SK-N-SH (cell line): ENCODE data around the gene STRADB. TPM values are rescaled to one million over a fixed set of nuclear protein-coding genes. Genes with fewer than 3 reads are reported as not detected.

Experiments used
- CTCF ChIA-PET: fragments of 300-600, 350-600 bp; formaldehyde crosslinking; extraction: SDS; loops from one replicate; lab custom pipeline; 2021; lab: Yijun Ruan, JAX
- POLR2A ChIA-PET: fragments of 350-600 bp; sonication (Branson Sonifier 250); formaldehyde crosslinking; extraction: SDS; loops from one replicate; lab custom pipeline; 2020; ENCODE audit warnings: antibody characterized with exemption, inconsistent platforms; lab: Yijun Ruan, JAX
- DNase-seq: peaks from one replicate; pipeline ENCODE4 v3.0.0; 2012
- H2AFZ ChIP-seq: fragments of 200-600 bp; sonication (generic); 2 replicates; pipeline ENCODE4 v1.8.1; 2016; ENCODE audit warnings: antibody characterized with exemption, mild to moderate bottlenecking, low read depth
- H3F3A ChIP-seq: fragments of 200-600 bp; sonication (generic); replicated peaks from 2 replicates; pipeline ENCODE3; 2016; ENCODE audit warnings: antibody characterized with exemption, mild to moderate bottlenecking; ENCODE audit not compliant: insufficient read depth
- H3K27ac ChIP-seq, 2 experiments: fragments of 200-500 bp in 1 of 2; fragments of 200-600 bp in 1 of 2; sonication (Bioruptor generic) in 1 of 2; sonication (generic), shearing (Covaris generic) in 1 of 2; 2 replicates each; pipeline versions ENCODE4 v1.5.1 to v1.6.1; 2014 to 2016; ENCODE audit warnings: low read depth in 2 of 2, inconsistent platforms in 1 of 2, low read length in 1 of 2, mild to moderate bottlenecking in 1 of 2, mixed read lengths in 1 of 2
- H3K27me3 ChIP-seq: fragments of 200-600 bp; sonication (generic), shearing (Covaris generic); 2 replicates; pipeline ENCODE4 v1.6.1; 2016; ENCODE audit warnings: mixed run types; ENCODE audit not compliant: insufficient read depth
- H3K36me3 ChIP-seq, 2 experiments: fragments of 200-500 bp in 1 of 2; fragments of 200-600 bp in 1 of 2; sonication (Bioruptor generic) in 1 of 2; sonication (generic) in 1 of 2; replicated peaks in 1 of 2; 2 replicates each; pipeline versions ENCODE3 to v1.5.1; 2014 to 2016; ENCODE audit warnings: low read length in 1 of 2, mild to moderate bottlenecking in 1 of 2; ENCODE audit not compliant: insufficient read depth in 2 of 2, control insufficient read depth in 1 of 2
- H3K4me1 ChIP-seq, 2 experiments: fragments of 200-500 bp in 1 of 2; fragments of 200-600 bp in 1 of 2; sonication (Bioruptor generic) in 1 of 2; sonication (generic), shearing (Covaris generic) in 1 of 2; 2 replicates each; pipeline versions ENCODE4 v1.5.1 to v1.6.1; 2014 to 2016; ENCODE audit warnings: low read depth in 1 of 2, low read length in 1 of 2, mixed run types in 1 of 2; ENCODE audit not compliant: insufficient read depth in 2 of 2, control insufficient read depth in 1 of 2
- H3K4me2 ChIP-seq: fragments of 200-600 bp; sonication (generic), shearing (Covaris generic); 2 replicates; pipeline ENCODE4 v1.6.1; 2017; ENCODE audit warnings: mixed run types
- H3K4me3 ChIP-seq, 2 experiments: fragments of 200-500 bp in 1 of 2; fragments of 200-600 bp in 1 of 2; sonication (Bioruptor generic) in 1 of 2; sonication (generic), shearing (Covaris generic) in 1 of 2; 2 replicates each; pipeline versions ENCODE4 v1.5.1 to v1.8.1; 2014 to 2016; ENCODE audit warnings: low read depth in 2 of 2, inconsistent platforms in 1 of 2, low read length in 1 of 2, mild to moderate bottlenecking in 1 of 2, mixed read lengths in 1 of 2, moderate library complexity in 1 of 2
- H3K79me2 ChIP-seq: fragments of 200-600 bp; sonication (generic); 2 replicates; pipeline ENCODE4 v1.8.1; 2017; ENCODE audit warnings: mild to moderate bottlenecking; ENCODE audit not compliant: insufficient read depth
- H3K9ac ChIP-seq: fragments of 200-600 bp; sonication (generic); 2 replicates; pipeline ENCODE4 v1.6.1; 2017; ENCODE audit warnings: mixed run types
- H3K9me2 ChIP-seq: fragments of 200-600 bp; sonication (generic); 2 replicates; pipeline ENCODE4 v1.6.1; 2017; ENCODE audit warnings: mixed run types
- H3K9me3 ChIP-seq: fragments of 200-600 bp; sonication (generic); 2 replicates; pipeline ENCODE4 v1.6.1; 2017; ENCODE audit warnings: mixed run types, mild to moderate bottlenecking, moderate library complexity
- H4K20me1 ChIP-seq: fragments of 200-600 bp; sonication (generic); 2 replicates; pipeline ENCODE4 v1.6.1; 2017; ENCODE audit warnings: mild to moderate bottlenecking, mixed run types; ENCODE audit not compliant: insufficient read depth
- GABPA ChIP-seq: IDR thresholded peaks from 2 replicates; pipeline ENCODE4 v1.4.0; 2012; ENCODE audit warnings: low read depth, mild to moderate bottlenecking
- IRF3 ChIP-seq: fragments of 150-350 bp; IDR thresholded peaks from 2 replicates; pipeline ENCODE4 v1.6.1; 2016; ENCODE audit warnings: mild to moderate bottlenecking, low read depth, low read length
- MAX ChIP-seq: IDR thresholded peaks from 2 replicates; pipeline ENCODE4 v1.4.0; 2012; ENCODE audit warnings: low read depth
- PBX3 ChIP-seq: IDR thresholded peaks from 2 replicates; pipeline ENCODE4; 2012
- RFX5 ChIP-seq: IDR thresholded peaks from 2 replicates; pipeline ENCODE4 v1.6.1; 2012; ENCODE audit warnings: mild to moderate bottlenecking, improper control_type of control experiment, low read length
- SIN3A ChIP-seq: IDR thresholded peaks from 2 replicates; pipeline ENCODE4 v1.6.1; 2012; ENCODE audit warnings: low read depth, mild to moderate bottlenecking, low read length, moderate library complexity, borderline replicate concordance
- YY1 ChIP-seq: IDR thresholded peaks from 2 replicates; pipeline ENCODE4 v1.4.0; 2012; ENCODE audit warnings: low read depth, mild to moderate bottlenecking
- WGBS: methylation state at CpG from one replicate; pipeline ENCODE4 v1.1.6; 2017; ENCODE audit warnings: low lambda C conversion rate; 5-methylcytosine and 5-hydroxymethylcytosine counted together
- polyA plus RNA-seq, 3 experiments: library from polyadenylated mRNA; depleted of rRNA; stranded (reverse); fragments of >200 nt; gene quantifications; 2 replicates each; pipeline ENCODE4 v1.2.3, GENCODE V29; 2012
- TF ChIP-seq, protein P1 (sequence below): fragments of 150-350 bp; IDR thresholded peaks from 2 replicates; pipeline ENCODE4 v1.6.1; 2017; ENCODE audit warnings: antibody characterized with exemption, low read length, low read depth, borderline replicate concordance
- TF ChIP-seq, protein P2 (sequence below): fragments of 200-600 bp; sonication (generic); IDR thresholded peaks from 2 replicates; pipeline ENCODE4 v1.6.1; 2017; ENCODE audit warnings: antibody characterized with exemption, mild to moderate bottlenecking, moderate library complexity
- TF ChIP-seq, protein P3 (sequence below): IDR thresholded peaks from 2 replicates; pipeline ENCODE4 v1.4.0; 2012; ENCODE audit warnings: low read depth, borderline replicate concordance

Gene STRADB
- polyA plus RNA-seq, 1 of the 3 experiments (the other 2 are of a cell fraction) = 27.0 TPM

DNA sequence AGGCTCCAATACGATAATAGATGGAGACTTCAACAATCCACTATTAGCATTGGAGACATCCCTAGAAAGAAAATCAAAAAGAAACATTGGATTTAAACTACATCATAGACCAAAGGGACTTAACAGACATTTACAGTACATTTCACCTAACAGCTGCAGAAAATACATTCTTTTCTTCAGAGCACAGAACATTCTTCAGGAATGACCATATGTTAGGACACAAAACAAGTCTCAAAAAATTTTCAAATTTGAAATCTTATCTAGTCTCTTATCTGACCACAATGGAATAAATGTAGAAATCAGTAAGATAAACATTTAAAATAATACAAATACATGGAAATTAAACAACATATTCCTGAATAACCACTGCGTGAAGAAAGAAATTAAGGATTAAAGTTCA lies 68.7 kb downstream of the STRADB start:
- Histone ChIP-seq H3K27me3 (no peaks in the 10 kb centered on the region), H3K4me2 (no peak overlapping the region), H3K27ac (no peak overlapping the region), H3F3A (no peaks in the 10 kb centered on the region), H3K4me3 (no peak overlapping the region), H3K9me3 (0 out of 2 replicates have a peak, but pooled peaks cover 8% of the 10 kb centered on the region), H3K9ac (no peak overlapping the region), H3K4me1 (no peaks in the 10 kb centered on the region), H3K36me3 (no peaks in the 10 kb centered on the region), H4K20me1 (no peaks in the 10 kb centered on the region)
- CTCF ChIA-PET = no interaction called here
- POLR2A ChIA-PET = no interaction called here
- TF ChIP-seq PBX3 (no peak), MAX (no peak), IRF3 (no peak)
- TF ChIP-seq, all 33 proteins: peak for 0
- H3K79me2 ChIP-seq = no peaks in the 10 kb centered on the region
- H2AFZ ChIP-seq = no peak overlapping the region
- no peak for DNase-seq
- no peaks in the 10 kb centered on the region for H3K9me2 ChIP-seq
- 54% methylated on average over 2 of the region's 2 CpGs for WGBS

DNA sequence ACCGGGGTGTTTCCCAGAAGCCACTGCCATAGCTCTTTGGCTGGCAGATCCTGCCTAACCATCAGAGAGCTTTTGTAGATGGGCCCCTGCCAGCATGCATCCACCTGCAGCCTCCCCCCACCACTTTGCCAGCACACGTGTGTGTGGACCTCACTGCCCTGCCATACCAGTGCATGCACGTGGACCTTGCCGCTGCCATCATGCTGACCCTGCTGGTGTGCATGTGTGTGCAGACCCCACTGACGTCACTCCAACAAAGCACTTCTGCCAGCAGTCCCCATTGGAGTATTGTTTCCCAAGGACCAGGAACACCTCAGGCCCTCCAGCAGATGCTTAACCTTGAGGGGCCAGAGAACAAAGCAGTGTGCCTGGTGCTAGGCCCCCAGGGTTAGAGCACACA lies 71.4 kb downstream of the STRADB start:
- Histone ChIP-seq H3K4me2 (no peak overlapping the region), H3K27ac (no peak overlapping the region), H3K9ac (no peak overlapping the region), H3F3A (no peaks in the 10 kb centered on the region), H3K4me1 (no peaks in the 10 kb centered on the region), H3K9me3 (peaks cover 14% of the 10 kb centered on the region; the same call in 1 of the 2 replicates), H3K79me2 (no peaks in the 10 kb centered on the region), H3K9me2 (no peaks in the 10 kb centered on the region), H3K4me3 (no peak overlapping the region), H3K27me3 (no peaks in the 10 kb centered on the region), H3K36me3 (no peaks in the 10 kb centered on the region), H2AFZ (no peak overlapping the region), H4K20me1 (no peaks in the 10 kb centered on the region)
- no peak for DNase-seq
- 62% methylated on average over 5 of the region's 5 CpGs for WGBS
- ChIA-PET POLR2A (no interaction called here), CTCF (no interaction called here)
- TF ChIP-seq, protein P1, sequence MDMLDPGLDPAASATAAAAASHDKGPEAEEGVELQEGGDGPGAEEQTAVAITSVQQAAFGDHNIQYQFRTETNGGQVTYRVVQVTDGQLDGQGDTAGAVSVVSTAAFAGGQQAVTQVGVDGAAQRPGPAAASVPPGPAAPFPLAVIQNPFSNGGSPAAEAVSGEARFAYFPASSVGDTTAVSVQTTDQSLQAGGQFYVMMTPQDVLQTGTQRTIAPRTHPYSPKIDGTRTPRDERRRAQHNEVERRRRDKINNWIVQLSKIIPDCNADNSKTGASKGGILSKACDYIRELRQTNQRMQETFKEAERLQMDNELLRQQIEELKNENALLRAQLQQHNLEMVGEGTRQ = no peak
- TF ChIP-seq SIN3A (no peak), GABPA (no peak), YY1 (no peak), RFX5 (no peak), IRF3 (no peak)
- TF ChIP-seq, protein P2, sequence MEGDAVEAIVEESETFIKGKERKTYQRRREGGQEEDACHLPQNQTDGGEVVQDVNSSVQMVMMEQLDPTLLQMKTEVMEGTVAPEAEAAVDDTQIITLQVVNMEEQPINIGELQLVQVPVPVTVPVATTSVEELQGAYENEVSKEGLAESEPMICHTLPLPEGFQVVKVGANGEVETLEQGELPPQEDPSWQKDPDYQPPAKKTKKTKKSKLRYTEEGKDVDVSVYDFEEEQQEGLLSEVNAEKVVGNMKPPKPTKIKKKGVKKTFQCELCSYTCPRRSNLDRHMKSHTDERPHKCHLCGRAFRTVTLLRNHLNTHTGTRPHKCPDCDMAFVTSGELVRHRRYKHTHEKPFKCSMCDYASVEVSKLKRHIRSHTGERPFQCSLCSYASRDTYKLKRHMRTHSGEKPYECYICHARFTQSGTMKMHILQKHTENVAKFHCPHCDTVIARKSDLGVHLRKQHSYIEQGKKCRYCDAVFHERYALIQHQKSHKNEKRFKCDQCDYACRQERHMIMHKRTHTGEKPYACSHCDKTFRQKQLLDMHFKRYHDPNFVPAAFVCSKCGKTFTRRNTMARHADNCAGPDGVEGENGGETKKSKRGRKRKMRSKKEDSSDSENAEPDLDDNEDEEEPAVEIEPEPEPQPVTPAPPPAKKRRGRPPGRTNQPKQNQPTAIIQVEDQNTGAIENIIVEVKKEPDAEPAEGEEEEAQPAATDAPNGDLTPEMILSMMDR = no peak
- TF ChIP-seq, protein P3, sequence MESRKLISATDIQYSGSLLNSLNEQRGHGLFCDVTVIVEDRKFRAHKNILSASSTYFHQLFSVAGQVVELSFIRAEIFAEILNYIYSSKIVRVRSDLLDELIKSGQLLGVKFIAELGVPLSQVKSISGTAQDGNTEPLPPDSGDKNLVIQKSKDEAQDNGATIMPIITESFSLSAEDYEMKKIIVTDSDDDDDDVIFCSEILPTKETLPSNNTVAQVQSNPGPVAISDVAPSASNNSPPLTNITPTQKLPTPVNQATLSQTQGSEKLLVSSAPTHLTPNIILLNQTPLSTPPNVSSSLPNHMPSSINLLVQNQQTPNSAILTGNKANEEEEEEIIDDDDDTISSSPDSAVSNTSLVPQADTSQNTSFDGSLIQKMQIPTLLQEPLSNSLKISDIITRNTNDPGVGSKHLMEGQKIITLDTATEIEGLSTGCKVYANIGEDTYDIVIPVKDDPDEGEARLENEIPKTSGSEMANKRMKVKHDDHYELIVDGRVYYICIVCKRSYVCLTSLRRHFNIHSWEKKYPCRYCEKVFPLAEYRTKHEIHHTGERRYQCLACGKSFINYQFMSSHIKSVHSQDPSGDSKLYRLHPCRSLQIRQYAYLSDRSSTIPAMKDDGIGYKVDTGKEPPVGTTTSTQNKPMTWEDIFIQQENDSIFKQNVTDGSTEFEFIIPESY = no peak
